ENCODE measurements around the gene TNKS1BP1. TPM values are rescaled to one million over a fixed set of nuclear protein-coding genes. Genes with fewer than 3 reads are reported as not detected.

TNKS1BP1 gene
- total and polyA plus RNA-seq, 9 of the 15 experiments (the other 6 are each of a cell fraction or from before 2014, with no cell fraction given), result 1.1 to 47.2 (median 10.9) TPM

- no peaks in the 10 kb centered on the region for H3K36me3 ChIP-seq (ENCODE audit: control insufficient read depth, insufficient read depth, low read length)
- no peak for TF ChIP-seq SMAD4 (CRISPR knock-in tag; conservative IDR thresholded peaks at IDR 0.05)
- peaks cover 3 to 15% of the 10 kb centered on the region in 2 experiments; a peak in 3 of 5 replicates for H3K4me1 ChIP-seq (replicated peaks in 1 of 2; ENCODE audit: control insufficient read depth in 2 of 2, insufficient read depth in 2 of 2, low read length in 2 of 2)
- FAIRE-seq, result no peak
- no peaks in the 10 kb centered on the region; a peak in 1 of 5 replicates for H3K27me3 ChIP-seq (ENCODE audit: control insufficient read depth in 2 of 2, insufficient read depth in 2 of 2, low read length in 2 of 2)
- H3K9me3 ChIP-seq (replicated peaks; ENCODE audit: control insufficient read depth, insufficient read depth, low read depth, low read length), result no peaks in the 10 kb centered on the region
- no peak overlapping the region for H2AFZ ChIP-seq (ENCODE audit: low read depth, low read length)
- no peak for DNase-seq (ENCODE audit: extremely low read depth in 1 of 4, low spot score in 3 of 4)
- ChIA-PET POLR2A (no interaction called here), CTCF (ENCODE audit: low intra/inter-chr PET ratio) (no interaction called here)
- ATAC-seq, result no peak
- H3K9me1 ChIP-seq (ENCODE audit: control insufficient read depth, insufficient read depth, low read length), result no peaks in the 10 kb centered on the region
- H3K4me2 ChIP-seq (ENCODE audit: insufficient read depth, low read length), result no peak overlapping the region
- no peak overlapping the region for H3K27ac ChIP-seq (ENCODE audit: extremely low read depth, low read depth, low read length)
- no peak overlapping the region for H3K9ac ChIP-seq (ENCODE audit: insufficient read depth in 1 of 2, low read depth in 2 of 2, low read length in 2 of 2)
- no peak overlapping the region for H3K4me3 ChIP-seq
- in situ Hi-C loops (cut with MboI) (loop anchor here (25.0 kb wide), 1 partner anchor 1317 kb away; the partner anchor contains the start of gene OR5I1), intact Hi-C loops (cut with micrococcal nuclease) (no loop called here)
- no peaks in the 10 kb centered on the region for H4K20me1 ChIP-seq (replicated peaks; ENCODE audit: control insufficient read depth, insufficient read depth, low read length)
- no TSS peak for BruUV-seq (replicated peaks)
- no peaks in the 10 kb centered on the region for H3K79me2 ChIP-seq (ENCODE audit: control insufficient read depth, insufficient read depth, low read length)
These were observed 70.1 kb downstream of the TNKS1BP1 start for GRCh38 chr11:57254631-57255030.

- DNase-seq (ENCODE audit: extremely low read depth in 1 of 4, low spot score in 3 of 4) (peak; percentile 45 to 83 (median 56)), FAIRE-seq (peak; percentile 70), ATAC-seq (peak; percentile 65)
- Histone ChIP-seq H2AFZ (ENCODE audit: low read depth, low read length) (peak overlapping the region; percentile 74), H4K20me1 (replicated peaks; ENCODE audit: control insufficient read depth, insufficient read depth, low read length) (no peaks in the 10 kb centered on the region), H3K9me1 (ENCODE audit: control insufficient read depth, insufficient read depth, low read length) (no peaks in the 10 kb centered on the region), H3K27me3 (ENCODE audit: control insufficient read depth in 2 of 2, insufficient read depth in 2 of 2, low read length in 2 of 2) (no peaks in the 10 kb centered on the region; a peak in 1 of 5 replicates), H3K4me3 (no peak overlapping the region), H3K4me1 (replicated peaks in 1 of 2; ENCODE audit: control insufficient read depth in 2 of 2, insufficient read depth in 2 of 2, low read length in 2 of 2) (peaks cover 6 to 15% of the 10 kb centered on the region in 2 experiments; a peak in 3 of 5 replicates), H3K4me2 (ENCODE audit: insufficient read depth, low read length) (peak overlapping the region; percentile 52), H3K9me3 (replicated peaks; ENCODE audit: control insufficient read depth, insufficient read depth, low read depth, low read length) (no peaks in the 10 kb centered on the region), H3K79me2 (ENCODE audit: control insufficient read depth, insufficient read depth, low read length) (no peaks in the 10 kb centered on the region), H3K9ac (ENCODE audit: insufficient read depth in 1 of 2, low read depth in 2 of 2, low read length in 2 of 2) (no peak overlapping the region), H3K27ac (ENCODE audit: extremely low read depth, low read depth, low read length) (no peak overlapping the region), H3K36me3 (ENCODE audit: control insufficient read depth, insufficient read depth, low read length) (no peaks in the 10 kb centered on the region)
- no TSS peak for BruUV-seq (replicated peaks)
- POLR2A ChIA-PET, result interaction anchor here (0.5 to 0.8 kb wide), 4 partner anchors 11 to 145 kb away, joined by 3 to 4 read pairs (median 3); no protein-coding TSS in a partner anchor
- WGBS (ENCODE audit: insufficient coverage, low coverage, missing lambda C conversion rate), result 1% methylated on average over 5 of the region's 5 CpGs
- CTCF ChIA-PET (ENCODE audit: low intra/inter-chr PET ratio), result no interaction called here
- intact Hi-C loops (cut with micrococcal nuclease) (no loop called here), in situ Hi-C loops (cut with MboI) (loop anchor here (25.0 kb wide), 1 partner anchor 1314 kb away; the partner anchor contains the start of gene OR5I1)
- TF ChIP-seq MBD1 (CRISPR knock-in tag; IDR thresholded peaks at IDR 0.05) (no peak), TAL1 (IDR thresholded peaks at IDR 0.05) (peak; percentile 45; the same call in 1 of the 2 replicates), UBTF (IDR thresholded peaks at IDR 0.05; ENCODE audit: borderline replicate concordance in 1 of 2, low read depth in 2 of 2, low read length in 2 of 2) (no peak), PML (IDR thresholded peaks at IDR 0.05; ENCODE audit: low read length) (no peak), MAFK (IDR thresholded peaks at IDR 0.05; ENCODE audit: low read length) (peak; percentile 67), SMAD1 (IDR thresholded peaks at IDR 0.05; ENCODE audit: low read depth, low read length, partially characterized antibody) (peak; percentile 94), HNRNPK (IDR thresholded peaks at IDR 0.05; ENCODE audit: low read depth, low read length, poor library complexity, severe bottlenecking) (no peak), PRMT5 (CRISPR knock-in tag; IDR thresholded peaks at IDR 0.05) (no peak), MCM5 (IDR thresholded peaks at IDR 0.05; ENCODE audit: low read depth) (no peak), ZNF785 (CRISPR knock-in tag; IDR thresholded peaks at IDR 0.05) (no peak), ZNF436 (CRISPR knock-in tag; IDR thresholded peaks at IDR 0.05) (no peak), DPF2 (IDR thresholded peaks at IDR 0.05) (peak; percentile 61)
These were observed 73.2 kb downstream of the TNKS1BP1 start for GRCh38 chr11:57251491-57252104.

Data from K562 (cell line).